ENCODE data around the gene DEDD2. TPM values are rescaled to one million over a fixed set of nuclear protein-coding genes. Genes with fewer than 3 reads are reported as not detected.

The DEDD2 gene
- total RNA-seq, 1 donor from 2014 or later, result 21.1 TPM

DNA sequence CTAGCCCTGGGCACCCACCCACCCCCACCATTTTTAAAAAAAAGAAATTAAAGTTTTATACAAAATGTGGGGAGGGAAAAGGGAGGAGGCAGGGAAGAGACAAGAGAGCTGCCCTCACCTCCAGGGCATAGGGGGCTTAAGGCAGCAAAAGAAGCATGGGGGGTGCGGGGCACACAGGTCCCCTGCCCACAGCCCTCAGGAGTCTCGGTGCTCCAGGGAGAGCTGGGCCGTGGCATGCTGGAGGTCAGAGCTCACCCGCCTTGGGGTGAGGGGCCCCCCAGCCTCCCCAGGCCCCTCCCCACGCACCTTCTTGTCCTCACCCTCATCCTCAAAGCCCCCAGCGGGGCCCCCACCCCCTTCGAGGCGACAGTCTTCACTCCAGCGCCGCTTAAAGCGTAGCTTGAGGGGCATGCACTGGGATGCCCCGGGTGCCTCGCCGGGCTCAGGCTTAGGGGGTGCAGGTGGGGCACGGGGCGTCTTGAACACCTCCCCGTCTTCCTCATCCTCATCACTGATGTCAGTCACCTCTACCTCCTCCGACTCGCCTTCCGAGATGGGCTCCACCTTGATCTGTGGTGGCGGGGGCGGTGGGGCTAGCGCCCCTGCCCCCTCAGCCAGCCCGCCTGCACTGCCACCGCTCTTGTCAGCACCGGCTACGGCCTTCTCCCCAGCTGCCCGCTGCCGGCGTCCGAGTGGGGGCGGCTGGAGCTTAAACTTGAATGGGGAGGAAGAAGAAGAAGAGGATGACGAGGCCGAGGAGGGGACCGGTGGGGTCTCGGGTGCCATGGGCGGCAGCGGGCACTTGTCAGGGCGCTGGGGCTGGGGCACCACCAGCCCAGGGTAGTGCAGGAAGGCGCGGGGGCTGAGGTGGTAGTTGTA lies 31.0 kb upstream of the DEDD2 start:
- DNase-seq, result no peak

GRCh38 chr19:42247640-42248199 lies 30.2 kb upstream of the DEDD2 start:
- DNase-seq, result no peak

- DNase-seq, result no peak
These were observed 29.6 kb upstream of the DEDD2 start for GRCh38 chr19:42246922-42247639.

DNA sequence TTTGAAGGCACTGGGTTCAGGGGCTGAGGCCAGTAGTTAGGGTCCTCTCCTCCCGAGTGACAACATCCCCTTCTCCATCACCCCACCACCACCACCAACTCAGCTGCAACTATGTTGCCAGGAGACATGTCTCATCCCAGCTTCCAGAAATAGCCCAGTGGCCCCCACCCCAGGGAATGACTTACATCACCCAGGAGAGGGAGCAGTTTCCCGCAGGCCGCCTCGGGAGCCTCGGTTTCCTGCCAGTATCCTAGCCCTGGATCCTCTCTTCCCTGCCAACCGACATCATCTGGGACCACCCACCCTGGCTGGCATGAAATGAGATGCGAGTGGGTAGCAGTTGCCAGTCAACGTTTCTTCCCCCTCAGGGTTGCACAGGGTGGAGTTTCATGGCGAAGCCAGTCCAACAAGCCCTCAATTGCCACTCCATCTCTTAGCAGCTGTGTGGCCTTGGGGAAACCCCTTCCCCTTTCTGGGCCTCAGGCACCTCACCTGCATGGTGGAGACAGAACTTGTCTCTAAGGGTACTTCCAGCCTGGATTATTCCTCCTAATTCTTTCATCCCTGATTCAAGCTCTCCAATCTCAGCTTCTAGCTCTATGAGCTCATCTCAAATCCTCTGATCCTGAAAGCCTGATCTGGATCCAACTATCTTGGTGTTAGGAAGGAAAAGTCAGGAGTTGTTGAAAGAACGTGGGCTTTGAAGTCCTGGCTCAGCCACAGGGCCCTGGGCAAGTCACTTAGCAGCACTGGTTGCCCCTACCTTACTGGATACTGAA lies 28.9 kb upstream of the DEDD2 start:
- peak; percentile 83 for DNase-seq

DNA sequence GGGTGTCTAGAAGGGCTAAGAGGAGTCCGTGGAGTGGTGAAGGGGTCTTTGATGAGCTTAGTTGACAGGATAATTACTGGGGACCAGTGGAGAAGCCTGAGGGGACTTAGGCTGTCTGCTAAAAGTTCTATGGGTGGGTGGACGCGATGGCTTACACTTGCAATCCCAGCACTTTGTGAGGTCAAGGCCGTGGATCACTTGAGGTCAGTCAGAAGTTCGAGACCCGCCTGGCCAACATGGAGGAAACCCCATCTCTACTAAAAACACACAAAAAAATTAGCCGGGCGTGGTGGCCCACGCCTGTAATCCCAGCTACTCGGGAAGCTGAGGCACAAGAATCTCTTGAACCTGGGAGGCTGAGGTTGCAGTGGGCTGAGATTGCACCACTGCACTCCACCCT lies 27.8 kb upstream of the DEDD2 start:
- no peak for DNase-seq

DNA sequence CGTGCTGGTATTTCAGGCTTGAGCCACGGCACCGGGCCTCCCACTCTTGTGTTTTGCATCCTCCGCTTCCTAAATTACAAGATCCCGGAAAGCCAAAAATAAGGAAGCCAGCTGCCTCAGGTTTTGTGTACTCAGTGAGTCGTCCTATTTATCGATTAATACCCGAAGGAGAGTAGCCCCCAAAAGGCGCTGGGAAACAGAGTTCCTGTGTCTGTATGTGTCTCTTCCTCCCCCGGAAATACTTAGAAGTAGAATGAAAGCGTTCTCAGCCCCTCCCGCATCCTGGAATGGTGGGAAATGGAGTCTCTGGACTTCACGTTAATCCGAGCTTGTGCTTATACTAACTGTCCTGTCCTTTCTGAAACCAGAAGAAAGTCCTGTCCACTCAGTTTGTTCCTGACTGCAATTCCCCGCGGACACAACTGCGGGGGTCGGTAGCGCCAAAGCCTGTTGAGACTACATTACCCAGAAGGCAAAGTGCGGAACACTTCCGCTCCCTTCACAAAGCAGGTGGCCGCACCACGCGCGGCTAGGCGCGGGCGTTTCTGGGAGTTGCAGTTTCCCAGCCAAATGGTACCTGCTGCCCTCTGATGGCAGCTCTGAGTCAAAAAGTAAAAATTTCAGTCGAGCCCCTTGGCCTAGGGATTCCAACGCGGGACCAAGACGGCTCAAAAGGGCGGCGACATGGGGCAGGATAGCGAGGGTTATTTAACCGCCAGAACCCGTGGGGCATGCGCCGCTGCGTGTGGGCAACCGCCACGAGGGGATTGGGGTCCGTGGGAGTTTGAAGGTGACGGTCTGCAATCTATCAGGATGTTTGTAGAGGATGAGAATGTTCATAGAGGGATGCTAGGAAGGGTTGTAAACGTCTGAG lies 27.1 kb upstream of the DEDD2 start:
- DNase-seq, result peak; percentile 97

DNA sequence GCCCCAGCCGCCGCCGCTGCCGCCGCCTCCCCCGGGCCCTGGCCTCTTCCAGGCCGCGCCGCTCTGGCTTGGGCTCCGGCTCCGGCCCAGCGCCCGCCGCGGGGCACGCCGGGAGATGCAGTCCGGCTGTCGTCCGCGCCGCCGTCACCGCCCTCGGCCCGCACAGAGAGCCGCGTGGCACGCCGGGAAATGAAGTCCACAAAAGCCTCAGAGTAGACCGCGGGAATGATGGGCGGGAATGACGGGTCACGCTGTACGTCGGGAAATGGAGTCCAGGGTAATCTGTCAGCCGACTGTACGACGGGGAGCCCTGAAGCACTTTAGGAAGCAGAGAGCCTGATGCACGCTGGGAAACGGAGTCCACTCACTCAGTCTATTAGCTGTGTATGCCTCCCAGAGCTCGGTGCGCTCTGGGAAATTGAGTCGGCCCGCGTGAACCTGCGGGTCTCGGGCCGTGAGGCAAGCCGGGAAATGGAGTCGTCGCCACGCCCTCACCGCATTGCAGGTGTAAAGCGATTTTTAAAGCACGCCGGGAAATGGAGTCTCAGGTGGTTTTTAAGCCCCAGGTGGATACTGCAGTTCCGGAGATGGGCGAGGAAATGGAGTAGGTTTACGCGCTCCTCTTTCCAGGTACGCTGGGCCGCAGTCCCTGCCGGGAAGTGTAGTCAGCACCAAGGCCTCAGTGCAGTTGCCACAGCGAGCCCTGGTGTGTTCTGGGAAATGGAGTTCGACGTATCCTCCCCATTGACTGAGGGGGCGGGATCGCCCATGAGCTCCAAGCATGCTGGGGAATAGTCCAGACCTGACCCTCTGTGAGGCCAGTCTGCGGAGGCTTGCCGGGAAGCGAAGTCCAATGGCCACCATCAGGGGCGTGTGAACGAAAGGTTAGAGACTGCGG lies 25.3 kb upstream of the DEDD2 start, which contains the start of gene GSK3A:
Gene GSK3A (minus strand): TSS at position 91 of the 898 bp plus-strand sequence. CDS start 137 bp downstream, outside the sequence.
- DNase-seq, result peak; percentile 100

DNA sequence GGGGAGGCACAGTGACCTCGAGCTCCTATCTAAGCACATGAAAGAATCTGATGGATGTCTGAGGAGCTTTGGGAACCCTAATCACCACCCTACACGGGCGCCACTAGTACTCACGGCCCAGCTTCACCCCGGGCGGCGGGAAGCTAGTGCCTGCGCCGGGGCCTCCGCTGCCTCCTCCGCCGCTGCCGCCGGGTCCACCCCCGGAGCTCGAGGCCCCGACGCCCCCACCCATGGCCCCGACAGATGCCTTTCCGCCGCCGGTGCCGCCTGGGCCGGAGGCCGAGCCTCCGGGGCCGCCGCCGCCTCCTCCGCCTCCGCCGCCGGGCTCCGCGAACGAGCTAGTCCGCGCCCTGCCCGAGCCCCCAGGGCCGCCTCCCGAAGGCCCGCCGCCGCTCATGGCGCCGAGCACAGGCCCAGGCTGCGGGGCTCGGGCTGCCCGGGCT lies 24.6 kb upstream of the DEDD2 start:
- DNase-seq, result peak; percentile 19

- no peak for DNase-seq
These were observed 23.8 kb upstream of the DEDD2 start for GRCh38 chr19:42241279-42241678.

GRCh38 chr19:42239544-42240220 lies 22.2 kb upstream of the DEDD2 start:
- DNase-seq, result no peak

GRCh38 chr19:42235181-42235580 lies 17.7 kb upstream of the DEDD2 start:
- no peak for DNase-seq

- DNase-seq, result no peak
These were observed 16.9 kb upstream of the DEDD2 start for GRCh38 chr19:42234364-42234763.

DNA sequence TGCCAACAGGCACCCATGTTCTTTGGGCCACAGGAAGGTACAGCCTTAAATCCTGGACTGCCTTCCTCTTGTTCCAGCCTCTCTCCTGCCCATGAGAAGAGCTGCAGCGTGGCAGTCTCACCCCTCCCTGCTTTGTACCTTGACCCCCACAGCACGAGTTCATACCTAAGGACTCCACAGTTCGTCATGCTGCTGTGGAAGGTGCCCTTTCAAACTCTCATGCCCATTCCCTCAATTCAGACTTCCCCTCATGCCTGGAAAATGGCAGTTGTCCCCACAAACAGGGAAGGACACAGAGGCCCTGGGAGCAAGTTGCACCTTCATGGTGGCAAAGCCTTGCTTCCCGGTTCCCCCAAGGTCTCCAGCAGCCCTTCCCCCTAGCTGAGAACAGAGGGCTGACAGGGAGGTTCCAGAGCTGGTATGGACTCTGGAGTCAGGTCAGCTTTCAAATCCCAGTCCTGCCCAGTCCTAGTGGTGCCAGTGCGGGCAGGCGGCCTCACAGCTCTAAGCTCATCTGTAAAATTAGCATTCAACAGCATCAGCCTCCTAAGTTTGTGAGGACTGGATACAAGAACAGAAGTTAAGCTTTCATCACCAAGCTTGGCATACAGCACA lies 16.3 kb upstream of the DEDD2 start:
- DNase-seq, result no peak

GRCh38 chr19:42233106-42233505 lies 15.6 kb upstream of the DEDD2 start:
- DNase-seq, result no peak

- no peak for DNase-seq
These were observed 15.0 kb upstream of the DEDD2 start for GRCh38 chr19:42232435-42232834.

- DNase-seq, result no peak
These were observed 13.1 kb upstream of the DEDD2 start for GRCh38 chr19:42230571-42230970.

DNA sequence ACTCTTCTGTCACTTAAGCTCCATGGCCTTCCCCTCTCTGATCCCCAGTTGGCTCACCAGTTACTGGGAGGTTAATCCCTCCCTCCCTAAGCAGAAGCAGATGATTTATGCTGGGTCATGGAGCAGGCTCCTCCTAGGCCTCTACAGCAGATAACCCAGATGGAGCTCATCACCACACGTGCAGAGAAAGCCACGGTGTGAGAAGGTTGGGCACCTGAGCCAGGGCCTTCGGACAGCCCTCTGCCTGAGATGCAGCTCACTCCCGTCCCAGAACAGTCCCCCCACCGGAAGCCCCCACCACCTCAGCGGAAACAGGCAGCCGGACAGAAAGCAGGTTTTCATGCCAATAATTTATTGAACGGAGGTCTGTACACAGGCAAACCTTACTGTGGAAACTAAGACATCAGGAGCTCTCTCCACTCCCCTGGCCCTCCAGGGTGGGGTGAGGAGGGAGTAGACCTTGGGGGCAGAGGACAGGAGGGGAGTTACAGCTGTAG lies 12.4 kb upstream of the DEDD2 start:
- DNase-seq, result no peak

DNA sequence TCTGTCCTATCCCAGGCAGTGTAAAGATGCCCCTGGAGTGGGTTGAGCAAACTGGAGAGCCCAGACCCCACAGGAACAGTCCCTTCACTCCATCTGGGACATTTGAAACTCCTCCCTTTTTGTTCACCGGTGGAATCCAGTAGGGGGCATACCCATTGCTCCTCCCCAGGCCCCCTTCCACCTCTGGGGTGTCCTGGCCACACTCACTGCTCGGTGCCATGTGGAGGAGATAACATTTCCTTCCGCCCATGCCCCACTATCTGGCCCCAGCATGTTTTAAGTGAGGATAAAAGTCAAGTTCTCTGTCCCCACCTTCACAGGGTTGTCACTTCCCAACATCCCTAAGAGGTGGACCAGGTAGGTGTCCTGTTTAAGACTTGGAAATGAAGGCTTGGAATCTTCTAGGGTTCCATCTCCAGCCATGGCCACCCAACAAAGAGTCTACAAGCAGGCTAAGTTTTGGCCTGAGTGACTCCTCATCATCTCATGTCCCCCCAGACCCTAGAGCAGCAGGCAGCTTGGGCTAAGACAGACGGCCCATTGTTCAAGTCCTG lies 11.9 kb upstream of the DEDD2 start:
- no peak for DNase-seq

DNA sequence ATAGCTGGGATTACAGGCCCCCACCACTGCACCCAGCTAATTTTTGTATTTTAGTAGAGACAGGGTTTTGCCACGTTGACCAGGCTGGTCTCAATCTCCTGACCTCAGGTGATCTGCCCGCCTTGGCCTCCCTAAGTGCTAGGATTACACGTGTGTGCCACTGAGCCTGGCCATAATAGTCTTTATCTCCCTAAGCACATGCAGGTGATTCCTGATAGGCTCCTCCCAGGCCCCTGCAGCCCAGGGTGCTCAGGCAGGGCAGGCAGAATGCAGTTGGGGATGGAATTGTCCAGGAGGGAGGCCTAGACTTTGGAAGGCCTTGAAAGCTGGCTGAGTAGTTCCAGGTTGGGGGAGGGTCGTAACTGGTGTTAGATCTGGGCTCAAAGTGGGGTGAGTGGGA lies 11.2 kb upstream of the DEDD2 start:
- no peak for DNase-seq

Data from tongue (tissue), 2 donors.